GM18526 (cell line): Measurements from ENCODE around the gene TBR1.

Experiments used
- POLR2A ChIP-seq: IDR thresholded peaks from 3 replicates; pipeline ENCODE4 v1.6.1; 2011; ENCODE audit not compliant: insufficient read length; ENCODE audit errors: extremely low read depth

TBR1 gene

GRCh38 chr2:161415987-161416707 lies at the start of gene TBR1:
TSS of gene TBR1 (plus strand) at chr2:161416297. CDS start at chr2:161416411, 114 bp downstream.
- TF ChIP-seq POLR2A, result no peak

GRCh38 chr2:161367675-161368074 lies 48.4 kb upstream of the TBR1 start:
- no peak for TF ChIP-seq POLR2A

GRCh38 chr2:161369311-161369710 lies 46.8 kb upstream of the TBR1 start:
- TF ChIP-seq POLR2A, result no peak

GRCh38 chr2:161370981-161371380 lies 45.1 kb upstream of the TBR1 start:
- no peak for TF ChIP-seq POLR2A

- no peak for TF ChIP-seq POLR2A
These were observed 44.2 kb upstream of the TBR1 start for GRCh38 chr2:161371869-161372268.

GRCh38 chr2:161373942-161374341 lies 42.2 kb upstream of the TBR1 start:
- no peak for TF ChIP-seq POLR2A

GRCh38 chr2:161374446-161374845 lies 41.7 kb upstream of the TBR1 start:
- TF ChIP-seq POLR2A, result no peak

GRCh38 chr2:161379740-161380139 lies 36.4 kb upstream of the TBR1 start:
- no peak for TF ChIP-seq POLR2A

- no peak for TF ChIP-seq POLR2A
These were observed 34.6 kb upstream of the TBR1 start for GRCh38 chr2:161381546-161381945.

- TF ChIP-seq POLR2A, result no peak
These were observed 33.4 kb upstream of the TBR1 start for GRCh38 chr2:161382747-161383146.

GRCh38 chr2:161384864-161385263 lies 31.2 kb upstream of the TBR1 start:
- no peak for TF ChIP-seq POLR2A

- no peak for TF ChIP-seq POLR2A
These were observed 29.8 kb upstream of the TBR1 start for GRCh38 chr2:161386228-161386824.

- no peak for TF ChIP-seq POLR2A
These were observed 27.8 kb upstream of the TBR1 start for GRCh38 chr2:161388146-161388779.

GRCh38 chr2:161391737-161392506 lies 24.2 kb upstream of the TBR1 start:
- TF ChIP-seq POLR2A, result no peak

GRCh38 chr2:161400076-161400475 lies 16.0 kb upstream of the TBR1 start:
- no peak for TF ChIP-seq POLR2A

- TF ChIP-seq POLR2A, result no peak
These were observed 13.8 kb upstream of the TBR1 start for GRCh38 chr2:161402297-161402696.
